ENCODE data around the gene MTX1. TPM values are rescaled to one million over a fixed set of nuclear protein-coding genes. Genes with fewer than 3 reads are reported as not detected.

MTX1 gene
- total and polyA plus RNA-seq, 9 of the 15 experiments (the other 6 are each of a cell fraction or from before 2014, with no cell fraction given), result 29.1 to 98.4 (median 66.9) TPM

GRCh38 chr1:155182052-155182550 is 26.4 kb upstream of the MTX1 start:
- in situ Hi-C loops (cut with MboI) (no loop called here), intact Hi-C loops (cut with micrococcal nuclease) (no loop called here)
- peak; percentile 52 for FAIRE-seq
- ATAC-seq, result no peak
- H2AFZ ChIP-seq (ENCODE audit: low read depth, low read length), result no peak overlapping the region
- H3K4me2 ChIP-seq (ENCODE audit: insufficient read depth, low read length), result no peak overlapping the region
- BruUV-seq (replicated peaks), result no TSS peak
- ChIA-PET POLR2A (no interaction called here), CTCF (ENCODE audit: low intra/inter-chr PET ratio) (no interaction called here)
- H4K20me1 ChIP-seq (replicated peaks; ENCODE audit: control insufficient read depth, insufficient read depth, low read length), result no peaks in the 10 kb centered on the region
- peak overlapping the region in 1 of 2 experiments; percentile 73; a peak in 2 of 4 replicates for H3K9ac ChIP-seq (ENCODE audit: insufficient read depth in 1 of 2, low read depth in 2 of 2, low read length in 2 of 2)
- no peak for DNase-seq (ENCODE audit: extremely low read depth in 1 of 4, low spot score in 3 of 4)
- no peaks in the 10 kb centered on the region for H3K79me2 ChIP-seq (ENCODE audit: control insufficient read depth, insufficient read depth, low read length)
- no peaks in the 10 kb centered on the region for H3K9me3 ChIP-seq (replicated peaks; ENCODE audit: control insufficient read depth, insufficient read depth, low read depth, low read length)
- H3K9me1 ChIP-seq (ENCODE audit: control insufficient read depth, insufficient read depth, low read length), result no peaks in the 10 kb centered on the region
- H3K27me3 ChIP-seq (ENCODE audit: control insufficient read depth in 2 of 2, insufficient read depth in 2 of 2, low read length in 2 of 2), result no peaks in the 10 kb centered on the region
- H3K4me1 ChIP-seq (replicated peaks in 1 of 2; ENCODE audit: control insufficient read depth in 2 of 2, insufficient read depth in 2 of 2, low read length in 2 of 2), result peaks cover 7 to 53% of the 10 kb centered on the region in 2 experiments; a peak in 4 of 5 replicates
- no peak overlapping the region for H3K4me3 ChIP-seq
- WGBS (ENCODE audit: insufficient coverage, low coverage, missing lambda C conversion rate), result 49% methylated on average over 5 of the region's 7 CpGs
- no peak overlapping the region for H3K27ac ChIP-seq (ENCODE audit: extremely low read depth, low read depth, low read length)
- no peaks in the 10 kb centered on the region for H3K36me3 ChIP-seq (ENCODE audit: control insufficient read depth, insufficient read depth, low read length)
- TF ChIP-seq RBFOX2 (IDR thresholded peaks at IDR 0.05; ENCODE audit: low read depth, low read length) (no peak), CTBP1 (IDR thresholded peaks at IDR 0.05; ENCODE audit: borderline replicate concordance) (no peak), HMBOX1 (IDR thresholded peaks at IDR 0.05) (no peak), ZBED1 (IDR thresholded peaks at IDR 0.05) (no peak), PTRF (tag; IDR thresholded peaks at IDR 0.05) (no peak), NCOA2 (IDR thresholded peaks at IDR 0.05; ENCODE audit: partially characterized antibody in 2 of 2) (no peak), FOSL1 (tag; conservative IDR thresholded peaks at IDR 0.05) (no peak), STAT6 (CRISPR knock-in tag; IDR thresholded peaks at IDR 0.05) (no peak), RAD21 (CRISPR knock-in tag; conservative IDR thresholded peaks at IDR 0.05 in 1 of 2, IDR thresholded peaks at IDR 0.05 in 1 of 2) (no peak), BRF1 (IDR thresholded peaks at IDR 0.05; ENCODE audit: borderline replicate concordance, extremely low read depth, insufficient read length) (no peak), EWSR1 (IDR thresholded peaks at IDR 0.05; ENCODE audit: borderline replicate concordance, low read depth, partially characterized antibody) (no peak), ATF1 (CRISPR knock-in tag; IDR thresholded peaks at IDR 0.05) (no peak), ATF1 (tag; IDR thresholded peaks at IDR 0.05) (no peak), CC2D1A (IDR thresholded peaks at IDR 0.05) (no peak), TRIM25 (IDR thresholded peaks at IDR 0.05; ENCODE audit: borderline replicate concordance) (no peak), ZNF316 (IDR thresholded peaks at IDR 0.05) (no peak), ZKSCAN1 (IDR thresholded peaks at IDR 0.05; ENCODE audit: low read depth, low read length) (no peak), NFE2 (IDR thresholded peaks at IDR 0.05; ENCODE audit: low read depth) (no peak), ESRRA (IDR thresholded peaks at IDR 0.05; ENCODE audit: borderline replicate concordance, low read depth) (no peak)

Data from K562 (cell line).